A549 (cell line): ENCODE data around the gene NDUFB11. TPM values are rescaled to one million over a fixed set of nuclear protein-coding genes. Genes with fewer than 3 reads are reported as not detected.

Experiments
- ATAC-seq, 2 experiments: fragments of 200-7000 bp in 1 of 2; fragments of >200 bp in 1 of 2; cut with Nextera tagmentation in 1 of 2; cut with Tn5 transposase in 1 of 2; 3 replicates each; pipeline versions ENCODE4 v1.8.0 to v1.9.1; 2018 to 2020; ENCODE audit warnings: mild to moderate bottlenecking in 1 of 2, moderate library complexity in 1 of 2
- CTCF ChIA-PET: fragments of 300-600 bp; sonication (Branson Sonifier 250); formaldehyde crosslinking; extraction: SDS; loops from one replicate; lab custom pipeline; 2021; ENCODE audit warnings: antibody characterized with exemption, inconsistent platforms; lab: Yijun Ruan, JAX
- POLR2A ChIA-PET: fragments of 350-600 bp; formaldehyde crosslinking; extraction: SDS; loops from one replicate; lab custom pipeline; 2021; ENCODE audit warnings: antibody characterized with exemption, inconsistent platforms; lab: Yijun Ruan, JAX
- DNase-seq, 2 experiments: peaks; one replicate each; pipeline versions ENCODE4 v3.0.0 to v3.0.0-alpha.2; 2011 to 2016; ENCODE audit warnings: low read depth in 1 of 2, low spot score in 1 of 2
- FAIRE-seq: peaks from 2 replicates; lab custom pipeline; 2011; peaks lifted over from hg19 to GRCh38; lab: Jason Lieb, UNC
- H3K27ac ChIP-seq, 2 experiments: fragments of >200 bp; sonication (Bioruptor Twin); formaldehyde crosslinking; 3 replicates each; pipeline ENCODE4 v1.5.1; 2016 to 2017
- H3K4me1 ChIP-seq: fragments of >200 bp; sonication (Bioruptor Twin); formaldehyde crosslinking; 3 replicates; pipeline ENCODE4 v1.6.1; 2016
- H3K4me2 ChIP-seq: fragments of >200 bp; sonication (Bioruptor Twin); formaldehyde crosslinking; 3 replicates; pipeline ENCODE4 v1.6.1; 2016
- H3K4me3 ChIP-seq: fragments of >200 bp; sonication (Bioruptor Twin); formaldehyde crosslinking; 3 replicates; pipeline ENCODE4 v1.5.1; 2016
- H3K9me3 ChIP-seq: fragments of >200 bp; sonication (Bioruptor Twin); formaldehyde crosslinking; 3 replicates; pipeline ENCODE4 v1.6.1; 2016
- BHLHE40 ChIP-seq: IDR thresholded peaks from 2 replicates; pipeline ENCODE4 v1.6.1; 2012; ENCODE audit warnings: low read depth, low read length, inconsistent platforms
- CBX8 ChIP-seq: fragments of 200-600 bp; sonication (generic); IDR thresholded peaks from 2 replicates; pipeline ENCODE4 v1.6.1; 2016
- CEBPB ChIP-seq, 2 experiments: fragments of >200 bp in 1 of 2; sonication (Bioruptor Twin) in 1 of 2; formaldehyde crosslinking in 1 of 2; IDR thresholded peaks; 2 replicates each; pipeline ENCODE4 v1.6.1; 2012 to 2016
- ESRRA ChIP-seq: fragments of 150-350 bp; IDR thresholded peaks from 2 replicates; pipeline ENCODE4 v1.6.1; 2014; ENCODE audit warnings: mild to moderate bottlenecking, low read length, borderline replicate concordance
- FOSB ChIP-seq: fragments of 250-450 bp; sonication (Bioruptor Pico); IDR thresholded peaks from 2 replicates; pipeline ENCODE4 v1.5.0; 2020; ENCODE audit warnings: mild to moderate bottlenecking, moderate library complexity
- HDAC2 ChIP-seq: fragments of 200-600 bp; sonication (generic); IDR thresholded peaks from 2 replicates; pipeline ENCODE4 v1.6.1; 2016
- JUN ChIP-seq, 2 experiments: fragments of >200 bp; sonication (Bioruptor Twin); formaldehyde crosslinking; IDR thresholded peaks; 2 replicates in 1 of 2; 3 replicates in 1 of 2; pipeline ENCODE4 v1.6.1; 2016 to 2017
- KDM1A ChIP-seq: fragments of 200-600 bp; sonication (generic); IDR thresholded peaks from 2 replicates; pipeline ENCODE4 v1.6.1; 2016; ENCODE audit warnings: low read depth, mild to moderate bottlenecking
- KDM5A ChIP-seq: fragments of 200-600 bp; sonication (generic); IDR thresholded peaks from 2 replicates; pipeline ENCODE4 v1.6.1; 2016; ENCODE audit warnings: antibody characterized with exemption, mild to moderate bottlenecking
- MYC ChIP-seq: IDR thresholded peaks from 2 replicates; pipeline ENCODE4 v1.6.1; 2012; ENCODE audit warnings: mild to moderate bottlenecking, inconsistent platforms, low read length, improper control_type of control experiment, borderline replicate concordance
- NFE2L2 ChIP-seq: fragments of 150-350 bp; conservative IDR thresholded peaks from 2 replicates; pipeline ENCODE4 v1.6.1; 2014; ENCODE audit warnings: low read length
- PHF8 ChIP-seq: fragments of 200-600 bp; sonication (generic); IDR thresholded peaks from 2 replicates; pipeline ENCODE4 v1.6.1; 2016; ENCODE audit warnings: low read depth, mild to moderate bottlenecking, antibody characterized with exemption, moderate library complexity, borderline replicate concordance
- POLR2A ChIP-seq: IDR thresholded peaks from 2 replicates; pipeline ENCODE4 v1.6.1; 2012; ENCODE audit warnings: mild to moderate bottlenecking, low read length
- POLR2AphosphoS2 ChIP-seq: conservative IDR thresholded peaks from 2 replicates; pipeline ENCODE4 v1.6.1; 2012; ENCODE audit warnings: low read length, improper control_type of control experiment, inconsistent platforms
- RAD21 ChIP-seq, 2 experiments: fragments of >200 bp in 1 of 2; sonication (Bioruptor Twin) in 1 of 2; formaldehyde crosslinking in 1 of 2; IDR thresholded peaks in 1 of 2; conservative IDR thresholded peaks in 1 of 2; 2 replicates in 1 of 2; 3 replicates in 1 of 2; pipeline ENCODE4 v1.6.1; 2012 to 2018; ENCODE audit warnings: inconsistent platforms in 1 of 2
- RCOR1 ChIP-seq: fragments of 150-350 bp; IDR thresholded peaks from 2 replicates; pipeline ENCODE4 v1.6.1; 2014; ENCODE audit warnings: antibody characterized with exemption, low read length, low read depth
- RFX5 ChIP-seq: fragments of 450-650 bp; IDR thresholded peaks from 2 replicates; pipeline ENCODE4 v1.7.1; 2014; ENCODE audit warnings: antibody characterized with exemption, mild to moderate bottlenecking, moderate library complexity
- SMC3 ChIP-seq: fragments of >200 bp; sonication (Bioruptor Twin); formaldehyde crosslinking; IDR thresholded peaks from 3 replicates; pipeline ENCODE4 v1.6.1; 2018; ENCODE audit warnings: inconsistent platforms
- SREBF2 ChIP-seq: fragments of 450-650 bp; IDR thresholded peaks from 2 replicates; pipeline ENCODE4 v1.6.1; 2014; ENCODE audit warnings: mild to moderate bottlenecking, moderate library complexity
- ZC3H11A ChIP-seq: fragments of 450-650 bp; IDR thresholded peaks from 2 replicates; pipeline ENCODE4 v1.6.1; 2014; ENCODE audit warnings: antibody characterized with exemption, mild to moderate bottlenecking
- ZFP36 ChIP-seq: fragments of 450-650 bp; IDR thresholded peaks from 2 replicates; pipeline ENCODE4 v1.6.1; 2014; ENCODE audit warnings: borderline replicate concordance; ENCODE audit not compliant: partially characterized antibody
- ZNF302 ChIP-seq: fragments of 250-450 bp; sonication (Bioruptor Pico); IDR thresholded peaks from 2 replicates; pipeline ENCODE4 v1.9.0; 2021; ENCODE audit warnings: inconsistent platforms, mild to moderate bottlenecking, moderate library complexity
- ZSCAN20 ChIP-seq: fragments of 250-450 bp; sonication (Bioruptor Pico); IDR thresholded peaks from 2 replicates; pipeline ENCODE4 v1.8.0; 2022; ENCODE audit warnings: mild to moderate bottlenecking, moderate library complexity
- WGBS: methylation state at CpG from one replicate; pipeline ENCODE4 v1.1.6; 2017; ENCODE audit errors: missing lambda C conversion rate; 5-methylcytosine and 5-hydroxymethylcytosine counted together
- polyA minus RNA-seq: library from RNA; depleted of rRNA, polyadenylated mRNA; stranded (reverse); fragments of >200 nt; gene quantifications from 2 replicates; pipeline ENCODE4 v1.2.3, GENCODE V29; 2011; rRNA and poly(A)+ RNA removed
- polyA plus RNA-seq, 4 experiments: library from polyadenylated mRNA; depleted of rRNA in 3 of 4; stranded (reverse); fragments of >200 nt; fragmentation: RNase III in 1 of 4; extraction: RNeasy Plus Mini Kit Qiagen cat#74134 plus additional on column Dnase treatment in 1 of 4; gene quantifications; 2 replicates in 3 of 4; 3 replicates in 1 of 4; pipeline ENCODE4 v1.2.3, GENCODE V29; 2011 to 2017
- TF ChIP-seq, protein P1 (sequence below): fragments of 450-650 bp; IDR thresholded peaks from 2 replicates; pipeline ENCODE4 v1.6.1; 2014; ENCODE audit warnings: antibody characterized with exemption
- TF ChIP-seq, protein P2 (sequence below): IDR thresholded peaks from 2 replicates; pipeline ENCODE4 v1.6.1; 2012
- TF ChIP-seq, protein P3 (sequence below): fragments of 150-350 bp; IDR thresholded peaks from 2 replicates; pipeline ENCODE4 v1.6.1; 2014; ENCODE audit warnings: low read depth, mild to moderate bottlenecking, low read length
- TF ChIP-seq, protein P4 (sequence below): fragments of >200 bp; sonication (Bioruptor Twin); formaldehyde crosslinking; IDR thresholded peaks from 3 replicates; pipeline ENCODE4 v1.6.1; 2016
- TF ChIP-seq, protein P5 (sequence below): fragments of 200-600 bp; sonication (generic); IDR thresholded peaks from 2 replicates; pipeline ENCODE4 v1.6.1; 2016; ENCODE audit warnings: antibody characterized with exemption, mild to moderate bottlenecking, moderate library complexity
- TF ChIP-seq, protein P6 (sequence below): fragments of >200 bp; sonication (Bioruptor Twin); formaldehyde crosslinking; IDR thresholded peaks from 2 replicates; pipeline ENCODE4 v1.6.1; 2016
- TF ChIP-seq, protein P7 (sequence below): IDR thresholded peaks from 2 replicates; pipeline ENCODE4 v1.6.1; 2012; ENCODE audit warnings: low read depth, borderline replicate concordance

Gene NDUFB11
- polyA plus RNA-seq (2011; rRNA removed) (84.5 and 101 TPM in 2 replicates), polyA plus RNA-seq (2017; fragmentation: RNase III; extraction: RNeasy Plus Mini Kit Qiagen cat#74134 plus additional on column Dnase treatment) (139 to 147 TPM (median 145 TPM) in 3 replicates), polyA minus RNA-seq (77.5 and 105 TPM in 2 replicates)
- 174 and 203 TPM in 2 replicates for polyA plus RNA-seq (2012; cell fraction: cytosol; rRNA removed)
- polyA plus RNA-seq (2012; cell fraction: nucleus; rRNA removed) = 101 and 116 TPM in 2 replicates

DNA sequence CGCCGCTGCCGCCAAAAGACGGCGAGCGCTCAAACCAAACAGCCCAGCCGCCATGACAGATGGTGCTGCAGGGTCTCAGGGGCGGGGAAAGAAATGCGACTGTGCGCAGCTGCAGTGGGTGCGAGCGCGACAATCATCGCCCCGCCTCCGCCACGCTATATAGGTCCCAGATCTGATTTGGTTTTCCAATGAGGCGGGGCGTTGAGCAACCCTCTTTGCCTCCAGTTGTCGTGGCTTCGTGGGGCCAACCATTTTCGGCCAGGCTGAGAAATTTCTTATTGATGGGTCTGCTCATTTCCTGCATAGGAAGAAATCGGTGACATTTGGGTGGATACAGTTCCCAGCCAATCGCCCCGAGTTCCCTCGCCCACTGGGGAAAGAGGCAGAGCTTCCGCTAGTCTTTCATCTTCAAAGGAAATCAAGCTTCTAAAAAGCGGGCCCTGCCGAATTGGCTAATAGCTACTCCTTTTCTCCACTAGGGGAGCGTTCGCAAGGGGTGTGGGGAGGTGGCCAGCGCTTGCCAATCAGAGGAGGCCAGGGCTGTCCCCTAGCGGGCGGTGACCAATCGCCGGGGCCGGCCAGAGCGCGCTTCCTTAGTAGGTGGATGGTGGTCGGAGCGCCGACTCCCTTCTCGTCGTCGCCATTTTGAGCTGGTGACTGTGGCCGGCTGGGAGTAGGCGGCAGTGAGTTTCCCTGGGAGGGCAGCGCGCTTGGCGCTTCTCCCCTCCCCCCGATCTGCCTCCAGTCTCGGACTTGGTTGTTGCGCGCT, at the start of gene NDUFB11, which contains the start of gene RBM10:
NDUFB11 (minus strand) TSS at position 77 of the 769 bp plus-strand sequence; CDS start at position 54, 23 bp downstream.
RBM10 (plus strand) TSS at position 596 of the 769 bp plus-strand sequence. CDS start 2,261 bp downstream, outside the sequence.
- Histone ChIP-seq H3K4me3 (peak within 1 kb of the TSS; percentile 79), H3K9me3 (no peaks in the 10 kb centered on the region), H3K4me1 (peaks cover 17% of the 10 kb centered on the region), H3K4me2 (peak within 1 kb of the TSS; percentile 94), H3K27ac (peak within 1 kb of the TSS; percentile 90 to 97)
- 2% methylated on average over 15 of the region's 54 CpGs for WGBS
- ChIA-PET POLR2A (interaction anchor here (0.6 to 3.1 kb wide), 6 partner anchors 10 to 73 kb away, joined by 3 to 17 read pairs (median 8); partner anchors contain the start of gene CDK16), CTCF (interaction anchor here (0.6 to 1.4 kb wide), 9 partner anchors 10 to 504 kb away, joined by 3 to 10 read pairs (median 3); no protein-coding TSS in a partner anchor)
- peak; percentile 97 to 99 for ATAC-seq
- peak; percentile 86 to 97 for DNase-seq
- FAIRE-seq = peak; percentile 99
- TF ChIP-seq ZC3H11A (no peak), FOSB (no peak), ESRRA (no peak), POLR2A (peak; percentile 81), BHLHE40 (no peak), ZFP36 (no peak), KDM1A (no peak), RFX5 (peak; percentile 46; the same call in 1 of the 2 replicates), MYC (no peak), HDAC2 (no peak), ZNF302 (CRISPR knock-in tag) (no peak), CEBPB (IDR thresholded peaks at IDR 0.05) (peak; percentile 40 to 77; a peak in 3 of 4 replicates), JUN (IDR thresholded peaks at IDR 0.05) (peak in 1 of 2 experiments; percentile 59; a peak in 3 of 5 replicates), KDM5A (peak; percentile 67), ZSCAN20 (CRISPR knock-in tag) (no peak), POLR2AphosphoS2 (no peak), NFE2L2 (no peak), CBX8 (no peak), PHF8 (no peak; the same call in 1 of the 2 replicates), RCOR1 (no peak), RAD21 (conservative IDR thresholded peaks at IDR 0.05 in 1 of 2, IDR thresholded peaks at IDR 0.05 in 1 of 2) (no peak), SREBF2 (no peak), SMC3 (no peak)
- TF ChIP-seq, protein P1, sequence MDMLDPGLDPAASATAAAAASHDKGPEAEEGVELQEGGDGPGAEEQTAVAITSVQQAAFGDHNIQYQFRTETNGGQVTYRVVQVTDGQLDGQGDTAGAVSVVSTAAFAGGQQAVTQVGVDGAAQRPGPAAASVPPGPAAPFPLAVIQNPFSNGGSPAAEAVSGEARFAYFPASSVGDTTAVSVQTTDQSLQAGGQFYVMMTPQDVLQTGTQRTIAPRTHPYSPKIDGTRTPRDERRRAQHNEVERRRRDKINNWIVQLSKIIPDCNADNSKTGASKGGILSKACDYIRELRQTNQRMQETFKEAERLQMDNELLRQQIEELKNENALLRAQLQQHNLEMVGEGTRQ = no peak
- TF ChIP-seq, protein P2, sequence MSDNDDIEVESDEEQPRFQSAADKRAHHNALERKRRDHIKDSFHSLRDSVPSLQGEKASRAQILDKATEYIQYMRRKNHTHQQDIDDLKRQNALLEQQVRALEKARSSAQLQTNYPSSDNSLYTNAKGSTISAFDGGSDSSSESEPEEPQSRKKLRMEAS = peak; percentile 72; the same call in 1 of the 2 replicates
- TF ChIP-seq, protein P3, sequence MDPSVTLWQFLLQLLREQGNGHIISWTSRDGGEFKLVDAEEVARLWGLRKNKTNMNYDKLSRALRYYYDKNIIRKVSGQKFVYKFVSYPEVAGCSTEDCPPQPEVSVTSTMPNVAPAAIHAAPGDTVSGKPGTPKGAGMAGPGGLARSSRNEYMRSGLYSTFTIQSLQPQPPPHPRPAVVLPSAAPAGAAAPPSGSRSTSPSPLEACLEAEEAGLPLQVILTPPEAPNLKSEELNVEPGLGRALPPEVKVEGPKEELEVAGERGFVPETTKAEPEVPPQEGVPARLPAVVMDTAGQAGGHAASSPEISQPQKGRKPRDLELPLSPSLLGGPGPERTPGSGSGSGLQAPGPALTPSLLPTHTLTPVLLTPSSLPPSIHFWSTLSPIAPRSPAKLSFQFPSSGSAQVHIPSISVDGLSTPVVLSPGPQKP = no peak
- TF ChIP-seq, protein P4, sequence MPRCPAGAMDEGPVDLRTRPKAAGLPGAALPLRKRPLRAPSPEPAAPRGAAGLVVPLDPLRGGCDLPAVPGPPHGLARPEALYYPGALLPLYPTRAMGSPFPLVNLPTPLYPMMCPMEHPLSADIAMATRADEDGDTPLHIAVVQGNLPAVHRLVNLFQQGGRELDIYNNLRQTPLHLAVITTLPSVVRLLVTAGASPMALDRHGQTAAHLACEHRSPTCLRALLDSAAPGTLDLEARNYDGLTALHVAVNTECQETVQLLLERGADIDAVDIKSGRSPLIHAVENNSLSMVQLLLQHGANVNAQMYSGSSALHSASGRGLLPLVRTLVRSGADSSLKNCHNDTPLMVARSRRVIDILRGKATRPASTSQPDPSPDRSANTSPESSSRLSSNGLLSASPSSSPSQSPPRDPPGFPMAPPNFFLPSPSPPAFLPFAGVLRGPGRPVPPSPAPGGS = peak; percentile 39; the same call in 1 of the 3 replicates
- TF ChIP-seq, protein P5, sequence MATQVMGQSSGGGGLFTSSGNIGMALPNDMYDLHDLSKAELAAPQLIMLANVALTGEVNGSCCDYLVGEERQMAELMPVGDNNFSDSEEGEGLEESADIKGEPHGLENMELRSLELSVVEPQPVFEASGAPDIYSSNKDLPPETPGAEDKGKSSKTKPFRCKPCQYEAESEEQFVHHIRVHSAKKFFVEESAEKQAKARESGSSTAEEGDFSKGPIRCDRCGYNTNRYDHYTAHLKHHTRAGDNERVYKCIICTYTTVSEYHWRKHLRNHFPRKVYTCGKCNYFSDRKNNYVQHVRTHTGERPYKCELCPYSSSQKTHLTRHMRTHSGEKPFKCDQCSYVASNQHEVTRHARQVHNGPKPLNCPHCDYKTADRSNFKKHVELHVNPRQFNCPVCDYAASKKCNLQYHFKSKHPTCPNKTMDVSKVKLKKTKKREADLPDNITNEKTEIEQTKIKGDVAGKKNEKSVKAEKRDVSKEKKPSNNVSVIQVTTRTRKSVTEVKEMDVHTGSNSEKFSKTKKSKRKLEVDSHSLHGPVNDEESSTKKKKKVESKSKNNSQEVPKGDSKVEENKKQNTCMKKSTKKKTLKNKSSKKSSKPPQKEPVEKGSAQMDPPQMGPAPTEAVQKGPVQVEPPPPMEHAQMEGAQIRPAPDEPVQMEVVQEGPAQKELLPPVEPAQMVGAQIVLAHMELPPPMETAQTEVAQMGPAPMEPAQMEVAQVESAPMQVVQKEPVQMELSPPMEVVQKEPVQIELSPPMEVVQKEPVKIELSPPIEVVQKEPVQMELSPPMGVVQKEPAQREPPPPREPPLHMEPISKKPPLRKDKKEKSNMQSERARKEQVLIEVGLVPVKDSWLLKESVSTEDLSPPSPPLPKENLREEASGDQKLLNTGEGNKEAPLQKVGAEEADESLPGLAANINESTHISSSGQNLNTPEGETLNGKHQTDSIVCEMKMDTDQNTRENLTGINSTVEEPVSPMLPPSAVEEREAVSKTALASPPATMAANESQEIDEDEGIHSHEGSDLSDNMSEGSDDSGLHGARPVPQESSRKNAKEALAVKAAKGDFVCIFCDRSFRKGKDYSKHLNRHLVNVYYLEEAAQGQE = no peak
- TF ChIP-seq, protein P6, sequence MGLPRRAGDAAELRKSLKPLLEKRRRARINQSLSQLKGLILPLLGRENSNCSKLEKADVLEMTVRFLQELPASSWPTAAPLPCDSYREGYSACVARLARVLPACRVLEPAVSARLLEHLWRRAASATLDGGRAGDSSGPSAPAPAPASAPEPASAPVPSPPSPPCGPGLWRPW = no peak
- TF ChIP-seq, protein P7, sequence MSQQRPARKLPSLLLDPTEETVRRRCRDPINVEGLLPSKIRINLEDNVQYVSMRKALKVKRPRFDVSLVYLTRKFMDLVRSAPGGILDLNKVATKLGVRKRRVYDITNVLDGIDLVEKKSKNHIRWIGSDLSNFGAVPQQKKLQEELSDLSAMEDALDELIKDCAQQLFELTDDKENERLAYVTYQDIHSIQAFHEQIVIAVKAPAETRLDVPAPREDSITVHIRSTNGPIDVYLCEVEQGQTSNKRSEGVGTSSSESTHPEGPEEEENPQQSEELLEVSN = peak; percentile 47; the same call in 1 of the 2 replicates
